Muscle of back (tissue), 13 donors: Measurements from ENCODE around the gene LCE6A. TPM values are rescaled to one million over a fixed set of nuclear protein-coding genes. Genes with fewer than 3 reads are reported as not detected.
A peak's percentile ranks its signal among the peaks of the same experiment; 100 is the strongest.

Experiments used
- DNase-seq, 3 donors: peaks; one replicate each; pipeline versions ENCODE4 v3.0.0 to v3.0.0-alpha.2; 2013
- long read RNA-seq, 9 donors: transcript quantifications; one replicate each; lab custom pipeline, GENCODE V29; 2026
- polyA plus RNA-seq, 10 donors: library from polyadenylated mRNA; unstranded; fragments of 120-200 nt; gene quantifications; one replicate each; pipeline ENCODE4 v1.2.1, GENCODE V29; 2013; ENCODE audit not compliant: insufficient read length in 10 of 10

The LCE6A gene
- not detected for polyA plus RNA-seq
- long read RNA-seq, donor 1 = 0 reads
- long read RNA-seq, donor 2 = 0 reads
- long read RNA-seq, donor 3 = 0 reads
- long read RNA-seq, donor 4 = 0 reads
- long read RNA-seq, donor 5 = 0 reads
- long read RNA-seq, donor 6 = 0 reads
- long read RNA-seq, donor 7 = 0 reads
- long read RNA-seq, donor 8 = 0 reads
- long read RNA-seq, donor 9 = 0 reads

- DNase-seq = no peak
Measured at GRCh38 chr1:152842556-152842955, at the start of gene LCE6A. Gene LCE6A (plus strand): TSS chr1:152842856. CDS start chr1:152843521, 665 bp downstream.

GRCh38 chr1:152795686-152796085 lies 47.0 kb upstream of the LCE6A start:
- DNase-seq = no peak

- DNase-seq = no peak
Measured at GRCh38 chr1:152796421-152796820, 46.2 kb upstream of the LCE6A start, which contains the start of gene LCE1D. Gene LCE1D (plus strand): TSS chr1:152796721. CDS start chr1:152797795, 1,074 bp downstream.

GRCh38 chr1:152801333-152801732 lies 41.3 kb upstream of the LCE6A start:
- DNase-seq = no peak

GRCh38 chr1:152806576-152806975 lies 36.1 kb upstream of the LCE6A start, which contains the start of gene LCE1C:
Gene LCE1C (minus strand): TSS chr1:152806651. CDS start chr1:152805478, 1,173 bp downstream.
- no peak for DNase-seq

GRCh38 chr1:152811050-152811449 lies 31.6 kb upstream of the LCE6A start:
- no peak for DNase-seq

- DNase-seq = no peak
Measured at GRCh38 chr1:152811671-152812070, 31.0 kb upstream of the LCE6A start, which contains the start of gene LCE1B. Gene LCE1B (plus strand): TSS chr1:152811971. CDS start chr1:152812447, 476 bp downstream.

- no peak for DNase-seq
Measured at GRCh38 chr1:152817309-152817708, 25.3 kb upstream of the LCE6A start.

- DNase-seq = no peak
Measured at GRCh38 chr1:152823294-152823693, 19.4 kb upstream of the LCE6A start.

- DNase-seq = no peak
Measured at GRCh38 chr1:152824964-152825363, 17.7 kb upstream of the LCE6A start.

- no peak for DNase-seq
Measured at GRCh38 chr1:152827173-152827572, 15.5 kb upstream of the LCE6A start, which contains the start of gene LCE1A. Gene LCE1A (plus strand): TSS chr1:152827473. CDS start chr1:152827473, 0 bp downstream.

- no peak for DNase-seq
Measured at GRCh38 chr1:152836870-152837269, 5.8 kb upstream of the LCE6A start.

- no peak for DNase-seq
Measured at GRCh38 chr1:152855661-152856060, 13.0 kb downstream of the LCE6A start.

GRCh38 chr1:152858062-152858461 lies 15.4 kb downstream of the LCE6A start:
- no peak for DNase-seq

GRCh38 chr1:152859696-152860095 lies 17.0 kb downstream of the LCE6A start, which contains the start of gene LCE7A:
Gene LCE7A (plus strand): TSS chr1:152859996. CDS start chr1:152860698, 702 bp downstream.
- no peak for DNase-seq

- DNase-seq = no peak
Measured at GRCh38 chr1:152860129-152860528, 17.5 kb downstream of the LCE6A start.

- DNase-seq = no peak
Measured at GRCh38 chr1:152861374-152861773, 18.7 kb downstream of the LCE6A start.

- no peak for DNase-seq
Measured at GRCh38 chr1:152864443-152864842, 21.8 kb downstream of the LCE6A start.

GRCh38 chr1:152866321-152866720 lies 23.7 kb downstream of the LCE6A start:
- DNase-seq = no peak

GRCh38 chr1:152869808-152870419 lies 27.3 kb downstream of the LCE6A start:
- DNase-seq = peak; percentile 57 to 71 (median 62)

GRCh38 chr1:152870831-152871730 lies 28.4 kb downstream of the LCE6A start:
- peak in 1 of 3 donors; percentile 34 for DNase-seq

GRCh38 chr1:152871731-152872126 lies 29.1 kb downstream of the LCE6A start:
- DNase-seq = no peak
